ENCODE data around the gene SCN7A. TPM values are rescaled to one million over a fixed set of nuclear protein-coding genes. Genes with fewer than 3 reads are reported as not detected.

SCN7A gene
- not detected for total RNA-seq

GRCh38 chr2:166494140-166494624 lies at the start of gene SCN7A:
SCN7A (minus strand) TSS chr2:166494249; CDS start chr2:166477696, 16,553 bp downstream.
- POLR2A ChIA-PET: no interaction called here

GRCh38 chr2:166539340-166540162 lies 45.5 kb upstream of the SCN7A start:
- ChIA-PET POLR2A (no interaction called here), CTCF (interaction anchor here (0.7 kb wide), 2 partner anchors 398 to 1577 kb away, joined by 4 read pairs; no protein-coding TSS in a partner anchor)
- Mint-ChIP-seq H3K36me3 (ENCODE audit: low read depth) (no peaks in the 10 kb centered on the region), H3K9me3 (no peaks in the 10 kb centered on the region), H3K27me3 (no peaks in the 10 kb centered on the region), H3K27ac (no peak overlapping the region), H3K4me1 (no peaks in the 10 kb centered on the region), H3K4me3 (no peak overlapping the region)
- peak; percentile 46 for DNase-seq

More at GRCh38 chr2:166494140-166494624, at the start of gene SCN7A:
- no peaks in the 10 kb centered on the region for H3K36me3 Mint-ChIP-seq (ENCODE audit: low read depth)
- H3K9me3 Mint-ChIP-seq: no peaks in the 10 kb centered on the region
- no peaks in the 10 kb centered on the region for H3K4me1 Mint-ChIP-seq
- peaks cover 3% of the 10 kb centered on the region for H3K27me3 Mint-ChIP-seq
- no peak within 1 kb of the TSS for H3K27ac Mint-ChIP-seq
- DNase-seq: no peak
- no peak within 1 kb of the TSS for H3K4me3 Mint-ChIP-seq
- CTCF ChIA-PET: no interaction called here

GRCh38 chr2:166536111-166536510 lies 42.1 kb upstream of the SCN7A start:
- no peaks in the 10 kb centered on the region for H3K36me3 Mint-ChIP-seq (ENCODE audit: low read depth)
- H3K9me3 Mint-ChIP-seq: no peaks in the 10 kb centered on the region
- ChIA-PET CTCF (no interaction called here), POLR2A (no interaction called here)
- H3K27ac Mint-ChIP-seq: no peak overlapping the region
- no peaks in the 10 kb centered on the region for H3K4me1 Mint-ChIP-seq
- no peaks in the 10 kb centered on the region for H3K27me3 Mint-ChIP-seq
- no peak overlapping the region for H3K4me3 Mint-ChIP-seq
- no peak for DNase-seq

DNA sequence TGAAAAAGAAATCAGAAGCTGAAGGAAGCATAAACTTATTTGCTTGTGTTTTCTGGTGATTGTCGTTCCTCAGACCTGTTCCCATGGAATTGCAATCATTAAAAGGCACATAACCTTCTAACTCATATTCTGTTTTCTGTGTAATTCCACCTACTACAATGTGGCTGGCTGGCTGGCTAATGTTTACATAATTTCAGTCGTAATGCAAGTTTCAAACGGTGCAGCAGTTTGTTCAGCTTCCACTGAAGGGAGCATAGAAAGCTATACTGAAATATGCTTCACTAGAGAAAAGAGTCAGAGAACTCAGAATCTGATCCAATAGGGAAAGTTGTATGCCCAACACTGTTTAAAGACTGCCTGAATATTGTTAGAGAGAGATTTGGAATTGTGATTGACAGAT lies 27.1 kb upstream of the SCN7A start:
- Mint-ChIP-seq H3K27ac (no peak overlapping the region), H3K36me3 (ENCODE audit: low read depth) (no peaks in the 10 kb centered on the region), H3K4me3 (no peak overlapping the region), H3K27me3 (no peaks in the 10 kb centered on the region), H3K9me3 (no peaks in the 10 kb centered on the region), H3K4me1 (no peaks in the 10 kb centered on the region)
- POLR2A ChIA-PET: no interaction called here
- CTCF ChIA-PET: no interaction called here
- no peak for DNase-seq

DNA sequence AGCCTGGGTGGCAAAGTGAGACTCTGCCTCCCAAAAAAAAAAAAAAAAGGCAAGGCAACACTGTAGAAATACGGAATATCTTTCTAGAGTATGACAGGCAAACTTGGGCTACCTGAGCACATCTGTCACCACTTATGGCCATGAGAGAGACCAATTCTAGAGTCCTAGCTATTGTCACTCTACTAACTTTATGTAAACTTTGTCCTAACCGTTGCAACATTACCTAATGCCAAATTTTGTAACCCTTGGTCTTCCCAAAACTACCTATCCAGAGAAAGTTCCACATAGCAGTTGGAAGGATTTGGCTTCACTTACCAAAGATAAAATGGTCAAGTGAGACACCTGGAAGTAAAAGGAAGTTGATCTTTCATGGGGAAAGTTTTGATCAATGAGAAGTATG lies 26.6 kb upstream of the SCN7A start:
- Mint-ChIP-seq H3K36me3 (ENCODE audit: low read depth) (no peaks in the 10 kb centered on the region), H3K27me3 (no peaks in the 10 kb centered on the region), H3K4me3 (no peak overlapping the region), H3K4me1 (no peaks in the 10 kb centered on the region), H3K27ac (no peak overlapping the region), H3K9me3 (no peaks in the 10 kb centered on the region)
- ChIA-PET CTCF (no interaction called here), POLR2A (no interaction called here)
- DNase-seq: no peak

- Mint-ChIP-seq H3K4me1 (no peaks in the 10 kb centered on the region), H3K27me3 (no peaks in the 10 kb centered on the region), H3K27ac (no peak overlapping the region), H3K4me3 (no peak overlapping the region), H3K9me3 (no peaks in the 10 kb centered on the region), H3K36me3 (ENCODE audit: low read depth) (no peaks in the 10 kb centered on the region)
- no peak for DNase-seq
- CTCF ChIA-PET: no interaction called here
- POLR2A ChIA-PET: no interaction called here
Observed at GRCh38 chr2:166519391-166519962, 25.4 kb upstream of the SCN7A start.

DNA sequence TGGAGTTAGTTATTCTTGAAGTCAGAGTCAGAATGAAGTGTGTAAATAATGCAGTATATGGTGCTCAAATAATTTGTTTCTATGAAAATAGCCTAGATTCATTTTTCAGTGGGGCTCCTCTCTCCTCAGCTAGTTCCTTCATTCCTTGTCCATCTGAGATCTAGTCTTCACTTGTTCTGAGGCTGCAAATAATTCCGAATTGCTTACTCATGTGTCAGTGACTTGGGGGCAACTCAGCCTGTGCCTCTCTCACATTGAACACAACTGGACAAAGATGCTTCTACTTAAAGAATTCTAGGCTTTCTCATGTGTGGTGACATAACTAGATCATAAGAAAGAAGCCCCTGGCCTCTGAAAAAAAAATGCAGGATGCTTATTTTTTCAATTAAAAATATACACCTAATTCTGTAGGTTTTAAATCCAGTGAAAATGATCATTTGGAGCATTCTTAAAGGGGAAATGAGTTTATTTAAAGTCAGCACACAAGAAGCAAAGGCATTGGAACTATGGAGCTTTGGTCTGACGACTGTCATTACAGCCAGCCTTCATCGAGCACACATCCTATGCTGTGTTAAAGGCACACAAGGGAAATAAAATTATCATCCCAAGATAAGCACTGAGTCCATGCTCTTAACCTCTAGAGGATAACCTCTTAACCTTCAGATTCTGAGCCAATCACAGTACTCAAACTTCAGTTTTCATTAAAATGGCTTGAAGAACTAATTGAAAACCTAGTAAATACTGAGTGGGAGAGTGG lies 24.8 kb upstream of the SCN7A start:
- Mint-ChIP-seq H3K27me3 (no peaks in the 10 kb centered on the region), H3K27ac (no peak overlapping the region), H3K36me3 (ENCODE audit: low read depth) (no peaks in the 10 kb centered on the region), H3K4me1 (no peaks in the 10 kb centered on the region), H3K4me3 (no peak overlapping the region), H3K9me3 (no peaks in the 10 kb centered on the region)
- ChIA-PET POLR2A (no interaction called here), CTCF (no interaction called here)
- no peak for DNase-seq

DNA sequence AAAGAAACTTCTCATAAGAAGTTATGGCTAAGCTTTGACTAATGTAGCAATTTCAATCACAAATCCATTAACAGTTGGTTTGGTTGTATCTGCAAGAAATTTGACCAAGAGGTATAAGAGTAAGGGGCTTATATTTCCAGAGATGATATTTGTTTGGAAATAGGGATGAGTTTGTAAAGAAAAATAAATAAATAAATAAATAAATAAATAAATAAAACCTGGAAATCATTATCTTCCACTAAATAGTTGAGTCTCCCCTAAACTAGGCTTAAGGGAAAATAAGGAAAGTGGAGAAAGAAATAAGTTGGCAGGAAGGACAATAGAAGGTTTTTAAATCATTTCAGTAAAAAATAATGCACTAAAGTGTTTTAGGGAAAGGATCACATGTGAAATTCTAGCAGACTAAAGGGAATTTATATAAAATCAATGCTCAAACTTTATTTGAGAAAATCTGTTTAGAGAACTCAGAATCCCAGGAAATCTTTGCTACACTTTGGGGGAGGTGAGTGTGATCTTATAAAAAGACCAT lies 23.5 kb upstream of the SCN7A start:
- Mint-ChIP-seq H3K4me1 (no peaks in the 10 kb centered on the region), H3K27me3 (no peaks in the 10 kb centered on the region), H3K9me3 (no peaks in the 10 kb centered on the region), H3K27ac (no peak overlapping the region), H3K4me3 (no peak overlapping the region), H3K36me3 (ENCODE audit: low read depth) (no peaks in the 10 kb centered on the region)
- ChIA-PET POLR2A (no interaction called here), CTCF (no interaction called here)
- no peak for DNase-seq

GRCh38 chr2:166516712-166517303 lies 22.8 kb upstream of the SCN7A start:
- no peak overlapping the region for H3K27ac Mint-ChIP-seq
- no peak overlapping the region for H3K4me3 Mint-ChIP-seq
- DNase-seq: no peak
- CTCF ChIA-PET: no interaction called here
- no peaks in the 10 kb centered on the region for H3K9me3 Mint-ChIP-seq
- no peaks in the 10 kb centered on the region for H3K36me3 Mint-ChIP-seq (ENCODE audit: low read depth)
- no peaks in the 10 kb centered on the region for H3K4me1 Mint-ChIP-seq
- POLR2A ChIA-PET: no interaction called here
- no peaks in the 10 kb centered on the region for H3K27me3 Mint-ChIP-seq

- H3K27me3 Mint-ChIP-seq: no peaks in the 10 kb centered on the region
- CTCF ChIA-PET: no interaction called here
- H3K36me3 Mint-ChIP-seq (ENCODE audit: low read depth): no peaks in the 10 kb centered on the region
- H3K9me3 Mint-ChIP-seq: no peaks in the 10 kb centered on the region
- no peak overlapping the region for H3K4me3 Mint-ChIP-seq
- POLR2A ChIA-PET: no interaction called here
- no peaks in the 10 kb centered on the region for H3K4me1 Mint-ChIP-seq
- H3K27ac Mint-ChIP-seq: no peak overlapping the region
- no peak for DNase-seq
Observed at GRCh38 chr2:166513952-166514351, 19.9 kb upstream of the SCN7A start.

DNA sequence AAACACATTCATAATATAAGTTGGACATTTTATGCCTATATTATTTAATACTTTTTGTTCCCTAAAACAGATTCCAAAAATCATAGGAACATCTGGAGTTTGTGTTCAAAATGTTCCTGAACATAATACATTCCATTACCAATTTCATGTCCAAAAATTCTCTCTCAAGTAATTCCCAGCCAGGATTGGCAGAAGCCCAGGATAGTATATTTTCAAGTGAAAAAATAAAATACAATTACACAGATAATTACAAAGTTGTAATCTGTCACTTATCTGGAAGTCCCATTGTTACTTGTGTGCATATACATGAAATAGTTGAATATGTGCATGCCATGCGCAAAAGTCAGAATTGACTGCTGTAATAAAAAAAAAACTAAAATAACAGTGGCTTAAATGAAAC lies 5.2 kb upstream of the SCN7A start:
- no peak overlapping the region for H3K4me3 Mint-ChIP-seq
- H3K36me3 Mint-ChIP-seq (ENCODE audit: low read depth): no peaks in the 10 kb centered on the region
- H3K27ac Mint-ChIP-seq: no peak overlapping the region
- POLR2A ChIA-PET: no interaction called here
- CTCF ChIA-PET: no interaction called here
- no peaks in the 10 kb centered on the region for H3K4me1 Mint-ChIP-seq
- no peak for DNase-seq
- H3K27me3 Mint-ChIP-seq: peaks cover 3% of the 10 kb centered on the region
- no peaks in the 10 kb centered on the region for H3K9me3 Mint-ChIP-seq

- H3K27me3 Mint-ChIP-seq: peaks cover 3% of the 10 kb centered on the region
- H3K9me3 Mint-ChIP-seq: no peaks in the 10 kb centered on the region
- no peaks in the 10 kb centered on the region for H3K36me3 Mint-ChIP-seq (ENCODE audit: low read depth)
- no peaks in the 10 kb centered on the region for H3K4me1 Mint-ChIP-seq
- CTCF ChIA-PET: no interaction called here
- POLR2A ChIA-PET: no interaction called here
- no peak overlapping the region for H3K27ac Mint-ChIP-seq
- no peak for DNase-seq
- no peak overlapping the region for H3K4me3 Mint-ChIP-seq
Observed at GRCh38 chr2:166491461-166491860, 2.6 kb downstream of the SCN7A start.

GRCh38 chr2:166487171-166487570 lies 6.9 kb downstream of the SCN7A start:
- no peak for DNase-seq
- no peaks in the 10 kb centered on the region for H3K4me1 Mint-ChIP-seq

More at GRCh38 chr2:166487171-166487570, 6.9 kb downstream of the SCN7A start:
- no peak overlapping the region for H3K27ac Mint-ChIP-seq
- H3K27me3 Mint-ChIP-seq: no peaks in the 10 kb centered on the region
- no peaks in the 10 kb centered on the region for H3K9me3 Mint-ChIP-seq
- H3K4me3 Mint-ChIP-seq: no peak overlapping the region
- no peaks in the 10 kb centered on the region for H3K36me3 Mint-ChIP-seq (ENCODE audit: low read depth)
- ChIA-PET POLR2A (no interaction called here), CTCF (no interaction called here)
